Gastrocnemius medialis (tissue), 4 donors: ENCODE data around the gene PTH1R.

ENCODE experiments used
- CTCF ChIP-seq, 5 experiments: fragments of 450-650 bp in 3 of 5; fragments of 200-600 bp in 2 of 5; sonication (generic) in 2 of 5; IDR thresholded peaks in 4 of 5; conservative IDR thresholded peaks in 1 of 5; 1 replicate in 4 of 5; 2 replicates in 1 of 5; pipeline ENCODE4 v1.5.1; 2016 to 2019; ENCODE audit warnings: antibody characterized with exemption in 5 of 5, mild to moderate bottlenecking in 3 of 5, moderate library complexity in 3 of 5
- POLR2A ChIP-seq, 2 donors: fragments of 450-650 bp; IDR thresholded peaks; one replicate each; pipeline ENCODE4 v1.6.1; 2017; ENCODE audit warnings: antibody characterized with exemption in 2 of 2, mild to moderate bottlenecking in 2 of 2, moderate library complexity in 2 of 2

- TF ChIP-seq CTCF (IDR thresholded peaks at IDR 0.05 in 4 of 5, conservative IDR thresholded peaks at IDR 0.05 in 1 of 5): no peak
- TF ChIP-seq POLR2A (IDR thresholded peaks at IDR 0.05): no peak
Observed at GRCh38 chr3:46900007-46900292, 22.4 kb downstream of the PTH1R start.
